GM12878 (cell line): Measurements from ENCODE around the gene ITPR3. TPM values are rescaled to one million over a fixed set of nuclear protein-coding genes. Genes with fewer than 3 reads are reported as not detected.

Experiments used
- HDAC6 ChIP-seq: fragments of 200-600 bp; sonication (generic); IDR thresholded peaks from one replicate; pipeline ENCODE4 v1.8.0; 2017; ENCODE audit warnings: antibody characterized with exemption; ENCODE audit not compliant: unreplicated experiment
- JUND ChIP-seq: IDR thresholded peaks from 2 replicates; pipeline ENCODE4 v1.6.1; 2012; ENCODE audit warnings: low read depth, mild to moderate bottlenecking, low read length, improper control_type of control experiment, moderate library complexity
- MAX ChIP-seq: IDR thresholded peaks from 2 replicates; pipeline ENCODE4 v1.6.1; 2012; ENCODE audit warnings: low read depth, low read length, improper control_type of control experiment
- MTA2 ChIP-seq: fragments of 450-650 bp; IDR thresholded peaks from 2 replicates; pipeline ENCODE4 v1.6.1; 2016; ENCODE audit warnings: low read depth, mild to moderate bottlenecking, moderate library complexity
- PML ChIP-seq: IDR thresholded peaks from 2 replicates; pipeline ENCODE4 v1.6.1; 2012; ENCODE audit warnings: low read length, inconsistent platforms
- POLR2AphosphoS2 ChIP-seq: IDR thresholded peaks from 2 replicates; pipeline ENCODE4 v1.6.1; 2011; ENCODE audit warnings: low read depth, mild to moderate bottlenecking, low read length, improper control_type of control experiment, moderate library complexity
- polyA plus RNA-seq, 11 experiments: library from polyadenylated mRNA; depleted of rRNA in 4 of 11; unstranded in 6 of 11; stranded (reverse) in 5 of 11; fragments of >200 nt; fragmentation: Nextera tagmentation in 4 of 11; fragmentation: Illumina TruSeq in 1 of 11; extraction: Ambion mirVana in 4 of 11; extraction: Trizol in 1 of 11; gene quantifications; 1 replicate in 1 of 11; 2 replicates in 10 of 11; pipeline versions ENCODE4 v1.2.1 to v1.2.3, GENCODE V29; 2011 to 2016; ENCODE audit warnings: inconsistent platforms in 2 of 11, missing spikeins in 2 of 11, low read depth in 1 of 11
- total RNA-seq, 4 experiments: library from RNA; depleted of rRNA in 3 of 4; stranded (reverse); fragments of >200 nt in 3 of 4; fragmentation: Illumina TruSeq in 1 of 4; extraction: Trizol in 1 of 4; gene quantifications; 2 replicates each; pipeline versions ENCODE4 v1.2.1 to v1.2.3, GENCODE V29; 2013 to 2021
- TF ChIP-seq, protein P1 (sequence below): IDR thresholded peaks from 2 replicates; pipeline ENCODE4 v1.6.1; 2012; ENCODE audit warnings: improper control_type of control experiment, low read depth, low read length; ENCODE audit not compliant: insufficient replicate concordance

ITPR3 gene
- total and polyA plus RNA-seq, 10 of the 15 experiments (the other 5 are each of a cell fraction or from before 2014, with no cell fraction given): 0.32 to 34.0 (median 11.9) TPM

GRCh38 chr6:33699131-33699530 lies 78.0 kb downstream of the ITPR3 start (continued):
- TF ChIP-seq, protein P1, sequence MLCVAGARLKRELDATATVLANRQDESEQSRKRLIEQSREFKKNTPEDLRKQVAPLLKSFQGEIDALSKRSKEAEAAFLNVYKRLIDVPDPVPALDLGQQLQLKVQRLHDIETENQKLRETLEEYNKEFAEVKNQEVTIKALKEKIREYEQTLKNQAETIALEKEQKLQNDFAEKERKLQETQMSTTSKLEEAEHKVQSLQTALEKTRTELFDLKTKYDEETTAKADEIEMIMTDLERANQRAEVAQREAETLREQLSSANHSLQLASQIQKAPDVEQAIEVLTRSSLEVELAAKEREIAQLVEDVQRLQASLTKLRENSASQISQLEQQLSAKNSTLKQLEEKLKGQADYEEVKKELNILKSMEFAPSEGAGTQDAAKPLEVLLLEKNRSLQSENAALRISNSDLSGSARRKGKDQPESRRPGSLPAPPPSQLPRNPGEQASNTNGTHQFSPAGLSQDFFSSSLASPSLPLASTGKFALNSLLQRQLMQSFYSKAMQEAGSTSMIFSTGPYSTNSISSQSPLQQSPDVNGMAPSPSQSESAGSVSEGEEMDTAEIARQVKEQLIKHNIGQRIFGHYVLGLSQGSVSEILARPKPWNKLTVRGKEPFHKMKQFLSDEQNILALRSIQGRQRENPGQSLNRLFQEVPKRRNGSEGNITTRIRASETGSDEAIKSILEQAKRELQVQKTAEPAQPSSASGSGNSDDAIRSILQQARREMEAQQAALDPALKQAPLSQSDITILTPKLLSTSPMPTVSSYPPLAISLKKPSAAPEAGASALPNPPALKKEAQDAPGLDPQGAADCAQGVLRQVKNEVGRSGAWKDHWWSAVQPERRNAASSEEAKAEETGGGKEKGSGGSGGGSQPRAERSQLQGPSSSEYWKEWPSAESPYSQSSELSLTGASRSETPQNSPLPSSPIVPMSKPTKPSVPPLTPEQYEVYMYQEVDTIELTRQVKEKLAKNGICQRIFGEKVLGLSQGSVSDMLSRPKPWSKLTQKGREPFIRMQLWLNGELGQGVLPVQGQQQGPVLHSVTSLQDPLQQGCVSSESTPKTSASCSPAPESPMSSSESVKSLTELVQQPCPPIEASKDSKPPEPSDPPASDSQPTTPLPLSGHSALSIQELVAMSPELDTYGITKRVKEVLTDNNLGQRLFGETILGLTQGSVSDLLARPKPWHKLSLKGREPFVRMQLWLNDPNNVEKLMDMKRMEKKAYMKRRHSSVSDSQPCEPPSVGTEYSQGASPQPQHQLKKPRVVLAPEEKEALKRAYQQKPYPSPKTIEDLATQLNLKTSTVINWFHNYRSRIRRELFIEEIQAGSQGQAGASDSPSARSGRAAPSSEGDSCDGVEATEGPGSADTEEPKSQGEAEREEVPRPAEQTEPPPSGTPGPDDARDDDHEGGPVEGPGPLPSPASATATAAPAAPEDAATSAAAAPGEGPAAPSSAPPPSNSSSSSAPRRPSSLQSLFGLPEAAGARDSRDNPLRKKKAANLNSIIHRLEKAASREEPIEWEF: no peak
- no peak for TF ChIP-seq POLR2AphosphoS2
- no peak for TF ChIP-seq PML
- no peak for TF ChIP-seq HDAC6
- no peak for TF ChIP-seq JUND
- no peak for TF ChIP-seq MTA2
- no peak for TF ChIP-seq MAX
